ENCODE data around the gene SRPK3.
"Not testable (repeated sequence)": the region's sequence is repeated elsewhere in the genome, so short reads cannot be mapped to it uniquely, and the experiment has no call there.

SRPK3 gene

GRCh38 chrX:153746991-153747390 is 33.9 kb upstream of the SRPK3 start:
- DNase-seq: not testable (repeated sequence)

- not testable (repeated sequence) for DNase-seq
Measured at GRCh38 chrX:153749017-153749416, 31.8 kb upstream of the SRPK3 start.

- no peak for DNase-seq
Measured at GRCh38 chrX:153750127-153750774, 30.6 kb upstream of the SRPK3 start.

- no peak for DNase-seq
Measured at GRCh38 chrX:153755136-153755535, 25.7 kb upstream of the SRPK3 start.

GRCh38 chrX:153761863-153762262 is 19.0 kb upstream of the SRPK3 start:
- DNase-seq: no peak

GRCh38 chrX:153762626-153763173 is 18.1 kb upstream of the SRPK3 start:
- no peak for DNase-seq

GRCh38 chrX:153763298-153763932 is 17.4 kb upstream of the SRPK3 start:
- no peak for DNase-seq

GRCh38 chrX:153763989-153764755 is 16.7 kb upstream of the SRPK3 start, which contains the start of gene PLXNB3:
Gene PLXNB3, plus strand, starts transcription at chrX:153764249. Its CDS starts 1,287 bp downstream, at chrX:153765536.
- peak; percentile 87 for DNase-seq

- DNase-seq: no peak
Measured at GRCh38 chrX:153764786-153765137, 16.1 kb upstream of the SRPK3 start.

GRCh38 chrX:153765138-153766079 is 15.4 kb upstream of the SRPK3 start:
- no peak for DNase-seq

- DNase-seq: peak; percentile 38
Measured at GRCh38 chrX:153766098-153766817, 14.6 kb upstream of the SRPK3 start.

- no peak for DNase-seq
Measured at GRCh38 chrX:153766871-153767673, 13.8 kb upstream of the SRPK3 start.

- no peak for DNase-seq
Measured at GRCh38 chrX:153767674-153768055, 13.2 kb upstream of the SRPK3 start.

GRCh38 chrX:153768311-153769157 is 12.3 kb upstream of the SRPK3 start:
- no peak for DNase-seq

GRCh38 chrX:153769158-153769864 is 11.5 kb upstream of the SRPK3 start:
- DNase-seq: no peak

- DNase-seq: no peak
Measured at GRCh38 chrX:153769865-153770600, 10.8 kb upstream of the SRPK3 start.

GRCh38 chrX:153770601-153771414 is 10.0 kb upstream of the SRPK3 start:
- DNase-seq: no peak

All from NCI-H1436 (cell line).